Osteocyte (in vitro differentiated cells): ENCODE measurements around the gene UBL7. TPM values are rescaled to one million over a fixed set of nuclear protein-coding genes. Genes with fewer than 3 reads are reported as not detected.

Experiments used
- DNase-seq: peaks from one replicate; pipeline ENCODE4 v3.0.0; 2021; ENCODE audit warnings: mixed read lengths; ENCODE audit not compliant: unreplicated experiment; ENCODE audit errors: extremely low spot score
- H3K27ac Mint-ChIP-seq: one replicate; pipeline ENCODE4 v1.8.0; 2021; ENCODE audit warnings: mild to moderate bottlenecking, mixed read lengths; ENCODE audit not compliant: unreplicated experiment
- H3K27me3 Mint-ChIP-seq: one replicate; pipeline ENCODE4 v1.8.0; 2021; ENCODE audit warnings: mixed read lengths; ENCODE audit not compliant: unreplicated experiment
- H3K36me3 Mint-ChIP-seq: one replicate; pipeline ENCODE4 v1.8.0; 2021; ENCODE audit warnings: mixed read lengths; ENCODE audit not compliant: unreplicated experiment
- H3K4me1 Mint-ChIP-seq: one replicate; pipeline ENCODE4 v1.8.0; 2021; ENCODE audit warnings: mixed read lengths; ENCODE audit not compliant: unreplicated experiment
- H3K4me3 Mint-ChIP-seq: one replicate; pipeline ENCODE4 v1.8.0; 2021; ENCODE audit warnings: mild to moderate bottlenecking, moderate library complexity, mixed read lengths; ENCODE audit not compliant: unreplicated experiment
- H3K9me3 Mint-ChIP-seq: one replicate; pipeline ENCODE4 v1.8.0; 2021; ENCODE audit warnings: mixed read lengths; ENCODE audit not compliant: unreplicated experiment
- CTCF ChIP-seq: fragments of 200-600 bp; sonication (generic); IDR thresholded peaks from 2 replicates; pipeline ENCODE4 v1.5.0; 2021; ENCODE audit warnings: antibody characterized with exemption, mild to moderate bottlenecking, moderate library complexity
- microRNA-seq: library from miRNA; unstranded; fragments of <30 nt; microRNA quantifications from one replicate; pipeline ENCODE4 v1.1.0, GENCODE V29; 2020; ENCODE audit not compliant: unreplicated experiment
- total RNA-seq: library from RNA; stranded (reverse); gene quantifications from 2 replicates; pipeline ENCODE4 v1.2.1, GENCODE V29; 2021

UBL7 gene
- total RNA-seq, 1 donor from 2014 or later, result 59.5 TPM

DNA sequence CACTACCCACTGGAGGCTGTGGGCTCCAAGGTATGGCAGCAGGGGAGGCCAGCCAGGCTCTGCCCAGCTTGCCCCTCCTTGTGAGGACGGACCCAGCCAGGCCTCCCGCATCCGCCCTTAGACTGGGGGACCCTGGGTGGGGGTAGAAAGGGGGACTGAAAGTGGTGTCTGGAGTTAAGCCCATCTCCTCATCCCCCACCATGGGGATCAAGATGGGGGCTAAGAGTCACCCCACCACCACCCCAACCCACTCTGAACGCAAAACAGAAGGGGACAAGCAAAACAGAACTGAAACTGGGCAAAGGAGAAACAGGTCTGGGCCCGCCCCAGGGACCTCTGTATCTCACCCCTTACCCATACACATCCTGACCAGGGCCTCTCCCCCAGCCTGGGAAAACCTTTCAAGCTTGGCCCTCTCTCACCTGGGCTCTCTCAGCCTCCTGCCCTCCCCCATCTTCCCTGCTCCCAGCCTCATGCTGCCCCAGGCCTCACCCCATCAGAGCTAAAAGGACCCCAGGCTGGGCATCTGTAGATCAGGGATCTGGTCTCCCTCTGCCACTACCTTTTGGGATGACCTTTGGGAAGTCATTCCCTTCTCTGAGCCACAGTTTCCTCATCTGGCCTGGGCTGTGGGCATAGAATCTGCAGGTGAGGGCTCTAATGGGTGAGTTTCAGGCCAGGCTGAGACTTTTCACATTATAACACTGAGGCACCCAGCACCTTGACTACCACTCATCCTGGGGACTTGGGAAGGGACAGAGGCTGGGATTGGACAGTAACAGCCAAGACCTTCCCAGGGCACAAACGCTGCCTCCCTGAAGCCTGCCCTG, 63.5 kb downstream of the UBL7 start:
- Mint-ChIP-seq H3K9me3 (no peaks in the 10 kb centered on the region), H3K36me3 (no peaks in the 10 kb centered on the region), H3K4me3 (no peak overlapping the region), H3K27me3 (peaks cover 3% of the 10 kb centered on the region), H3K4me1 (peaks cover 7% of the 10 kb centered on the region), H3K27ac (no peak overlapping the region)
- DNase-seq, result no peak
- no peak for TF ChIP-seq CTCF

- H3K27ac Mint-ChIP-seq, result no peak overlapping the region
- peaks cover 7% of the 10 kb centered on the region for H3K4me1 Mint-ChIP-seq
- DNase-seq, result no peak
- no peaks in the 10 kb centered on the region for H3K27me3 Mint-ChIP-seq
- no peak overlapping the region for H3K4me3 Mint-ChIP-seq
- no peak for TF ChIP-seq CTCF
- H3K9me3 Mint-ChIP-seq, result no peaks in the 10 kb centered on the region
- no peaks in the 10 kb centered on the region for H3K36me3 Mint-ChIP-seq
These were observed 64.3 kb downstream of the UBL7 start for GRCh38 chr15:74396445-74397238.

- DNase-seq, result no peak
- Mint-ChIP-seq H3K9me3 (no peaks in the 10 kb centered on the region), H3K4me1 (peaks cover 7% of the 10 kb centered on the region), H3K27ac (no peak overlapping the region), H3K36me3 (no peaks in the 10 kb centered on the region), H3K4me3 (no peak overlapping the region), H3K27me3 (no peaks in the 10 kb centered on the region)
- no peak for TF ChIP-seq CTCF
These were observed 64.9 kb downstream of the UBL7 start for GRCh38 chr15:74396146-74396438.

Small RNA genes lying within 50 kb of the gene (microRNA-seq; reads per million reads assigned to microRNA genes)
- gene MIR6881, result not detected

Other genes with a start within 250 kb of the UBL7 start
- not detected in 2 replicates for gene CCDC33, start 224.8 kb downstream of the UBL7 start, total RNA-seq
- not detected in 2 replicates for gene CYP11A1, start 93.5 kb downstream of the UBL7 start, total RNA-seq
- gene SEMA7A, start 27.2 kb downstream of the UBL7 start, total RNA-seq, result 0.37 and 0.51 TPM in 2 replicates
- 2.8 and 3.2 TPM in 2 replicates for gene ARID3B, start 80.1 kb upstream of the UBL7 start, total RNA-seq
- gene CLK3, start 154.7 kb upstream of the UBL7 start, total RNA-seq, result 51.3 and 53.2 TPM in 2 replicates
- 42.9 and 54.2 TPM in 2 replicates for gene EDC3, start 234.9 kb upstream of the UBL7 start, total RNA-seq